ENCODE measurements around the gene CLSTN3.
"Not testable (repeated sequence)": the region's sequence is repeated elsewhere in the genome, so short reads cannot be mapped to it uniquely, and the experiment has no call there.

Gene CLSTN3

GRCh38 chr12:7175493-7175892 is 45.3 kb downstream of the CLSTN3 start:
- no peak overlapping the region for H3K4me3 ChIP-seq
- intact Hi-C loops (cut with DNase I; ENCODE audit: low total_unique reads), result no loop called here
- TF ChIP-seq, protein P1, sequence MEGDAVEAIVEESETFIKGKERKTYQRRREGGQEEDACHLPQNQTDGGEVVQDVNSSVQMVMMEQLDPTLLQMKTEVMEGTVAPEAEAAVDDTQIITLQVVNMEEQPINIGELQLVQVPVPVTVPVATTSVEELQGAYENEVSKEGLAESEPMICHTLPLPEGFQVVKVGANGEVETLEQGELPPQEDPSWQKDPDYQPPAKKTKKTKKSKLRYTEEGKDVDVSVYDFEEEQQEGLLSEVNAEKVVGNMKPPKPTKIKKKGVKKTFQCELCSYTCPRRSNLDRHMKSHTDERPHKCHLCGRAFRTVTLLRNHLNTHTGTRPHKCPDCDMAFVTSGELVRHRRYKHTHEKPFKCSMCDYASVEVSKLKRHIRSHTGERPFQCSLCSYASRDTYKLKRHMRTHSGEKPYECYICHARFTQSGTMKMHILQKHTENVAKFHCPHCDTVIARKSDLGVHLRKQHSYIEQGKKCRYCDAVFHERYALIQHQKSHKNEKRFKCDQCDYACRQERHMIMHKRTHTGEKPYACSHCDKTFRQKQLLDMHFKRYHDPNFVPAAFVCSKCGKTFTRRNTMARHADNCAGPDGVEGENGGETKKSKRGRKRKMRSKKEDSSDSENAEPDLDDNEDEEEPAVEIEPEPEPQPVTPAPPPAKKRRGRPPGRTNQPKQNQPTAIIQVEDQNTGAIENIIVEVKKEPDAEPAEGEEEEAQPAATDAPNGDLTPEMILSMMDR (IDR thresholded peaks at IDR 0.05), result no peak
- H3K9me3 ChIP-seq, result peaks cover 0 to 7% (median 0%) of the 10 kb centered on the region in 3 donors
- no peaks in the 10 kb centered on the region for H3K36me3 ChIP-seq
- H3K27me3 ChIP-seq, result peaks cover 0 to 22% of the 10 kb centered on the region in 2 donors
- no peak overlapping the region for H3K27ac ChIP-seq
- DNase-seq, result no peak
- no peaks in the 10 kb centered on the region for H3K4me1 ChIP-seq

DNA sequence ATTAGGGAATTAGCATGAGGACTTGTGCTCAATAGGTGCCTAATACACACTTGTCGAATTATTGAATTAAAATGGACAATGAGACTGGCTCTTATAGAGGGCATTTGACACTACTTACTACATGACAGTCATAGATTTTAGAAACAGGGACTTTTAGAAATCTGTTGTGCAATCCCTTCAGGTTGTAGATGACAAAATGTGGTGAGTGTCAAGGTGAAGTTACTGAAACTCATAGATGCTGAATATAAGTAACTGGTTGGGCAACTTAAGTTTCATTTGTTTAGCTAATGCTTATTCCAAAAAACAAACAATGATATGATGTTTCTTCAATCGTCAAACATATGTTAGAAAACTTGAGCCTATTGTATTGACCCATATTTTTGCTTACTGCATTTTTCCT is 46.4 kb downstream of the CLSTN3 start:
- DNase-seq, result no peak
- no peaks in the 10 kb centered on the region for H3K36me3 ChIP-seq
- intact Hi-C loops (cut with DNase I; ENCODE audit: low total_unique reads), result no loop called here
- no peaks in the 10 kb centered on the region for H3K9me3 ChIP-seq
- no peaks in the 10 kb centered on the region for H3K4me1 ChIP-seq
- TF ChIP-seq, protein P1 (IDR thresholded peaks at IDR 0.05), result no peak
- H3K4me3 ChIP-seq, result no peak overlapping the region
- H3K27me3 ChIP-seq, result peaks cover 0 to 25% of the 10 kb centered on the region in 2 donors
- H3K27ac ChIP-seq, result no peak overlapping the region

GRCh38 chr12:7178481-7178880 is 48.3 kb downstream of the CLSTN3 start:
- intact Hi-C loops (cut with DNase I; ENCODE audit: low total_unique reads), result no loop called here
- no peaks in the 10 kb centered on the region for H3K4me1 ChIP-seq
- TF ChIP-seq, protein P1 (IDR thresholded peaks at IDR 0.05), result no peak
- H3K36me3 ChIP-seq, result no peaks in the 10 kb centered on the region
- H3K27ac ChIP-seq, result no peak overlapping the region
- peaks cover 0 to 25% of the 10 kb centered on the region in 2 donors for H3K27me3 ChIP-seq
- DNase-seq, result no peak
- no peak overlapping the region for H3K4me3 ChIP-seq
- H3K9me3 ChIP-seq, result no peaks in the 10 kb centered on the region

- H3K36me3 ChIP-seq, result no peaks in the 10 kb centered on the region
- no peak overlapping the region for H3K4me3 ChIP-seq
- TF ChIP-seq, protein P1 (IDR thresholded peaks at IDR 0.05), result no peak
- H3K27me3 ChIP-seq, result peaks cover 0 to 16% of the 10 kb centered on the region in 2 donors
- no peak for DNase-seq
- H3K27ac ChIP-seq, result no peak overlapping the region
- intact Hi-C loops (cut with DNase I; ENCODE audit: low total_unique reads), result no loop called here
- H3K4me1 ChIP-seq, result no peaks in the 10 kb centered on the region
- no peaks in the 10 kb centered on the region for H3K9me3 ChIP-seq
Observed at GRCh38 chr12:7180685-7181084, 50.5 kb downstream of the CLSTN3 start.

DNA sequence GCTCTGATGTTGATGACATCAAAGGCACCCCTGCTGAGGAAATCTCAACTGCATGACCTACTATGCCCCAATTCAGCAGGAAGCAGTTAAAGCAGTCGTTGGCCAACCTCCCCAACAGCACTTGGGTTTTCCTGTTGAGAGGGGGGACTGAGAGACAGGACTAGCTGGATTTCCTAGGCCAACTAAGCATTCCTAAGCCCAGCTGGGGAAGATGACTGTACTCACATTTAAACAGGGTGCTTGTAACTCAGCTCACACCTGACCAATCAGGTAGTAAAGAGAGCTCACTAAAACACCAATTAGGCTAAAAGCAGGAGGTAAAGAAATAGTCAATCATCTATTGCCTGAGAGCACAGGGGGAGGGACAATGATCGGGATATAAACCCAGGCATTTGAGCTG is 55.9 kb downstream of the CLSTN3 start:
- H3K36me3 ChIP-seq; intact Hi-C loops (cut with DNase I; ENCODE audit: low total_unique reads); H3K27ac ChIP-seq; H3K4me3 ChIP-seq; H3K27me3 ChIP-seq; DNase-seq; H3K9me3 ChIP-seq: not testable (repeated sequence)
- peaks cover 0 to 20% (median 14%) of the 10 kb centered on the region in 4 donors for H3K4me1 ChIP-seq

GRCh38 chr12:7188562-7189397 is 58.6 kb downstream of the CLSTN3 start:
- peak; percentile 57 to 80 for DNase-seq
- Histone ChIP-seq H3K4me1 (peaks cover 0 to 30% (median 16%) of the 10 kb centered on the region in 4 donors), H3K27ac (peak overlapping the region; percentile 93 to 97), H3K27me3 (no peaks in the 10 kb centered on the region), H3K4me3 (peak overlapping the region; percentile 88 to 90), H3K36me3 (peaks cover 0 to 14% (median 0%) of the 10 kb centered on the region in 3 donors), H3K9me3 (no peaks in the 10 kb centered on the region)
- intact Hi-C loops (cut with DNase I; ENCODE audit: low total_unique reads), result no loop called here
- TF ChIP-seq, protein P1 (IDR thresholded peaks at IDR 0.05), result peak; percentile 29 to 53

Data from tibial artery (tissue), 4 donors.